PC-3 (cell line): ENCODE results near the gene ATP8A1.

Source experiments
- CTCF ChIP-seq: fragments of 300-600 bp; sonication (generic); conservative IDR thresholded peaks from 2 replicates; pipeline ENCODE4 v1.5.1; 2017; ENCODE audit warnings: antibody characterized with exemption, low read depth, mild to moderate bottlenecking, low read length
- EZH2 ChIP-seq: fragments of 300-600 bp; sonication (generic); IDR thresholded peaks from one replicate; pipeline ENCODE4 v1.6.1; 2017; ENCODE audit warnings: antibody characterized with exemption, mild to moderate bottlenecking, low read length; ENCODE audit not compliant: unreplicated experiment

GRCh38 chr4:42458657-42459056, 198.2 kb downstream of the ATP8A1 start:
- TF ChIP-seq CTCF (no peak), EZH2 (no peak)
